SU-DHL-6 (cell line): Measurements from ENCODE around the gene ORAI3.

ENCODE experiments used
- H2AFZ ChIP-seq: fragments of 200-600 bp; sonication (generic); 2 replicates; pipeline ENCODE4 v1.6.1; 2014; ENCODE audit warnings: low read depth, mild to moderate bottlenecking, moderate library complexity, mixed read lengths, antibody characterized with exemption, low read length; ENCODE audit not compliant: severe bottlenecking
- H3F3A ChIP-seq: fragments of 200-600 bp; shearing (Covaris generic); 2 replicates; pipeline ENCODE4 v1.6.0; 2016; ENCODE audit warnings: antibody characterized with exemption, mild to moderate bottlenecking; ENCODE audit not compliant: insufficient read depth
- H3K27ac ChIP-seq: fragments of 200-600 bp; sonication (generic); 2 replicates; pipeline ENCODE4 v1.5.1; 2016; ENCODE audit warnings: low read depth, mild to moderate bottlenecking, low read length, moderate library complexity, mixed read lengths
- H3K27me3 ChIP-seq: fragments of 200-600 bp; sonication (generic), shearing (Covaris generic); 2 replicates; pipeline ENCODE4 v1.6.0; 2014; ENCODE audit warnings: mild to moderate bottlenecking, low read length
- H3K36me3 ChIP-seq: fragments of 200-600 bp; sonication (generic); 2 replicates; pipeline ENCODE4 v1.6.1; 2014; ENCODE audit warnings: mild to moderate bottlenecking, low read length, mixed read lengths
- H3K4me2 ChIP-seq: fragments of 300-600, 200-600 bp; shearing (Covaris generic), sonication (generic); 2 replicates; pipeline ENCODE4 v1.6.0; 2014; ENCODE audit warnings: low read length, low read depth, mild to moderate bottlenecking; ENCODE audit not compliant: poor library complexity, severe bottlenecking
- H3K4me3 ChIP-seq: fragments of 200-600 bp; sonication (generic); 2 replicates; pipeline ENCODE4 v1.5.1; 2014; ENCODE audit warnings: antibody characterized with exemption, low read length, mild to moderate bottlenecking, mixed read lengths; ENCODE audit not compliant: insufficient read depth, poor library complexity, severe bottlenecking
- H3K79me2 ChIP-seq: fragments of 200-600 bp; sonication (generic); 2 replicates; pipeline ENCODE4 v1.6.1; 2014; ENCODE audit warnings: mild to moderate bottlenecking, low read length, moderate library complexity; ENCODE audit not compliant: insufficient read depth
- H3K9ac ChIP-seq: fragments of 200-600 bp; sonication (generic); 2 replicates; pipeline ENCODE4 v1.7.0; 2014; ENCODE audit warnings: mild to moderate bottlenecking, low read length
- H3K9me2 ChIP-seq: fragments of 200-600 bp; sonication (generic); replicated peaks from 2 replicates; pipeline ENCODE4 v1.6.1; 2014; ENCODE audit warnings: low read length; ENCODE audit not compliant: insufficient read depth
- H3K9me3 ChIP-seq: fragments of 200-600 bp; sonication (generic); 2 replicates; pipeline ENCODE4 v1.6.1; 2014; ENCODE audit warnings: low read length, mixed read lengths; ENCODE audit not compliant: insufficient read depth
- H4K20me1 ChIP-seq: fragments of 200-600 bp; sonication (generic); 2 replicates; pipeline ENCODE4 v1.6.1; 2014; ENCODE audit warnings: low read depth, mild to moderate bottlenecking, antibody characterized with exemption, low read length, moderate library complexity, mixed read lengths
- CTCF ChIP-seq: fragments of 200-600 bp; sonication (generic); IDR thresholded peaks from one replicate; pipeline ENCODE4 v1.5.1; 2017; ENCODE audit warnings: antibody characterized with exemption, mild to moderate bottlenecking, low read length, moderate library complexity; ENCODE audit not compliant: insufficient read depth, poor library complexity, severe bottlenecking
- EZH2phosphoT487 ChIP-seq: fragments of 200-600 bp; sonication (generic), shearing (Covaris generic); conservative IDR thresholded peaks from 2 replicates; pipeline ENCODE4 v1.6.1; 2018; ENCODE audit warnings: mild to moderate bottlenecking, antibody characterized with exemption, low read length, moderate library complexity, mixed read lengths

The ORAI3 gene

GRCh38 chr16:30983898-30984610 lies 35.2 kb downstream of the ORAI3 start:
- H3K9me3 ChIP-seq, result no peaks in the 10 kb centered on the region
- no peak overlapping the region for H3K27ac ChIP-seq
- H3K36me3 ChIP-seq, result no peaks in the 10 kb centered on the region
- H2AFZ ChIP-seq, result no peak overlapping the region
- no peaks in the 10 kb centered on the region; the same call in 1 of the 2 replicates for H3F3A ChIP-seq
- H3K4me3 ChIP-seq, result no peak overlapping the region
- TF ChIP-seq EZH2phosphoT487 (no peak), CTCF (no peak)
- no peaks in the 10 kb centered on the region for H3K9me2 ChIP-seq
- no peaks in the 10 kb centered on the region for H4K20me1 ChIP-seq
- no peaks in the 10 kb centered on the region for H3K27me3 ChIP-seq
- no peak overlapping the region for H3K4me2 ChIP-seq
- no peaks in the 10 kb centered on the region for H3K79me2 ChIP-seq
- H3K9ac ChIP-seq, result no peak overlapping the region

- Histone ChIP-seq H3K9me3 (no peaks in the 10 kb centered on the region), H3K27ac (no peak within 1 kb of the TSS), H3K9me2 (no peaks in the 10 kb centered on the region), H4K20me1 (no peaks in the 10 kb centered on the region), H3K27me3 (no peaks in the 10 kb centered on the region), H3K79me2 (no peaks in the 10 kb centered on the region), H3F3A (no peaks in the 10 kb centered on the region; the same call in 1 of the 2 replicates), H2AFZ (no peak within 1 kb of the TSS), H3K4me3 (no peak within 1 kb of the TSS), H3K36me3 (no peaks in the 10 kb centered on the region), H3K9ac (no peak within 1 kb of the TSS), H3K4me2 (no peak within 1 kb of the TSS)
- TF ChIP-seq EZH2phosphoT487, result no peak
- peak; percentile 82 for TF ChIP-seq CTCF
Observed at GRCh38 chr16:30984669-30985400, 36.0 kb downstream of the ORAI3 start, which contains the start of gene HSD3B7. Gene HSD3B7, plus strand, starts transcription at chr16:30985207. Its CDS starts 452 bp downstream, at chr16:30985659.

- Histone ChIP-seq H2AFZ (no peak overlapping the region), H3K79me2 (no peaks in the 10 kb centered on the region), H3K9me3 (no peaks in the 10 kb centered on the region), H3K9me2 (no peaks in the 10 kb centered on the region), H3K27ac (no peak overlapping the region), H3K4me2 (no peak overlapping the region), H3K27me3 (no peaks in the 10 kb centered on the region), H3K36me3 (no peaks in the 10 kb centered on the region), H3K9ac (no peak overlapping the region), H3K4me3 (no peak overlapping the region), H3F3A (no peaks in the 10 kb centered on the region; the same call in 1 of the 2 replicates), H4K20me1 (no peaks in the 10 kb centered on the region)
- TF ChIP-seq EZH2phosphoT487 (no peak), CTCF (no peak)
Observed at GRCh38 chr16:30985401-30986128, 36.7 kb downstream of the ORAI3 start.
